WTC11 (cell line): Measurements from ENCODE around the gene PCNX1.

Experiments
- CTCF ChIP-seq: fragments of 200-600 bp; IDR thresholded peaks from 2 replicates; pipeline ENCODE4 v1.8.0; 2022; ENCODE audit warnings: antibody characterized with exemption
- NR1H2 ChIP-seq: sonication (generic); formaldehyde crosslinking; IDR thresholded peaks from 2 replicates; pipeline ENCODE4 v1.9.0; 2021; ENCODE audit warnings: mild to moderate bottlenecking, moderate library complexity, missing genetic modification reagents

DNA sequence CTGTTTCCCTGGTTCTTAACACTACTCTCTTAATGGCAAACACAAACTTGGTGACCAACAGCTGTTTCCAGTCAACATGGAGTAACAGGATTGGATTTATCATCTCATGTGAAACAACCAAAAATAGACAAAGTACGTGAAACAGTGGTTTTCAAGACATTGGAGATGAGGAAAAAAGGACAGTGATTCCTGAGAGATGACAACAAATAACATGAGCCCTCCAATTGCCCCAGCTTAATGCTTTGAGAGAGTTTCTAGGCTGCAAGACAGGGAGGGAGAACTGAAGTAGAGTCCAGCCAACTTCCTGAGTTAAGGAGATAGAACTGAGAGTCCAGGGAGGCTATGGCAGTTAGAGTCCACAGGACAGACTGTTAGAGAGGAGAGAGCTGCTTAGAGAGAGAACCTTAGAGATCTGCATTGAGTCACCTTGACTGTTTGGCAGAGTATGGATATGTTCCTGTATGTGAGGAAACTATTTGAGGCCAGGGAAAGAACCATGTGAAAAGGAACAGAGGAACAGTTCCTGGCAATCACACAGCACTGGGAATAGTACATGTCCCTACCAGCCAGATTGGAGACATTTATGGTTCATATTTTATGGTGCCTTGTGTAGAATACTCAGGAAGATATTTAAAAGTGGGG lies 106.4 kb downstream of the PCNX1 start:
- TF ChIP-seq CTCF (no peak), NR1H2 (CRISPR knock-in tag) (no peak)
